ENCODE measurements around the gene KCNK3. TPM values are rescaled to one million over a fixed set of nuclear protein-coding genes. Genes with fewer than 3 reads are reported as not detected.

The KCNK3 gene
- polyA plus RNA-seq, 1 donor from 2014 or later: 12.9 TPM

DNA sequence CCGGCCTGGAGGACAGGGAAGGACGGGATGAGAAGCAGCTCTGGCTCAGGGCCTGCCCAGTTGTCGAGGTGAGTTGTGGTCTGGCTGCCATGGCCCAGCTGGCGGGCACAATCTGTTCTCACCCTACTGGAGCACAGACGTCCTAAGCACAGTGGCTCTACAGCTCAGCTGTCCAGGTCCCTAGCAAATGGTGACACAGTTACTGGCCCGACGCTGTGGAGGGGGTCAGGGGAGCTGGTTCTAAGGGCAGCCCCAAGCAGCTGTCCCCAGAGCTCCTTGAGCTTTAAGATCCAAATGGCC is 32.9 kb downstream of the KCNK3 start:
- Histone ChIP-seq H3K79me2 (replicated peaks; ENCODE audit: insufficient read depth, low read length) (no peaks in the 10 kb centered on the region), H3F3A (ENCODE audit: insufficient read depth, low read length, poor library complexity, severe bottlenecking) (no peaks in the 10 kb centered on the region), H3K9me3 (ENCODE audit: low read length) (no peaks in the 10 kb centered on the region), H3K4me3 (ENCODE audit: low read length) (no peak overlapping the region), H4K20me1 (ENCODE audit: insufficient read depth) (no peaks in the 10 kb centered on the region), H3K9ac (ENCODE audit: low read length) (no peak overlapping the region), H3K27me3 (ENCODE audit: insufficient read depth, low read depth, low read length) (no peaks in the 10 kb centered on the region), H3K4me2 (ENCODE audit: low read length) (no peak overlapping the region), H3K27ac (ENCODE audit: low read length) (no peak overlapping the region), H3K36me3 (ENCODE audit: insufficient read depth, low read length) (no peaks in the 10 kb centered on the region), H2AFZ (ENCODE audit: low read depth, low read length) (no peak overlapping the region), H3K9me2 (ENCODE audit: insufficient read depth, low read length) (no peaks in the 10 kb centered on the region)
- TF ChIP-seq EZH2 (IDR thresholded peaks at IDR 0.05; ENCODE audit: borderline replicate concordance, insufficient read depth, low read length, poor library complexity, severe bottlenecking) (no peak), MXI1 (conservative IDR thresholded peaks at IDR 0.05; ENCODE audit: poor library complexity, severe bottlenecking) (no peak), SMC3 (conservative IDR thresholded peaks at IDR 0.05; ENCODE audit: poor library complexity) (no peak), RAD21 (conservative IDR thresholded peaks at IDR 0.05) (no peak), EP300 (conservative IDR thresholded peaks at IDR 0.05; ENCODE audit: poor library complexity, severe bottlenecking) (no peak), TAF1 (IDR thresholded peaks at IDR 0.05; ENCODE audit: low read depth) (no peak)
- TF ChIP-seq, protein P1, sequence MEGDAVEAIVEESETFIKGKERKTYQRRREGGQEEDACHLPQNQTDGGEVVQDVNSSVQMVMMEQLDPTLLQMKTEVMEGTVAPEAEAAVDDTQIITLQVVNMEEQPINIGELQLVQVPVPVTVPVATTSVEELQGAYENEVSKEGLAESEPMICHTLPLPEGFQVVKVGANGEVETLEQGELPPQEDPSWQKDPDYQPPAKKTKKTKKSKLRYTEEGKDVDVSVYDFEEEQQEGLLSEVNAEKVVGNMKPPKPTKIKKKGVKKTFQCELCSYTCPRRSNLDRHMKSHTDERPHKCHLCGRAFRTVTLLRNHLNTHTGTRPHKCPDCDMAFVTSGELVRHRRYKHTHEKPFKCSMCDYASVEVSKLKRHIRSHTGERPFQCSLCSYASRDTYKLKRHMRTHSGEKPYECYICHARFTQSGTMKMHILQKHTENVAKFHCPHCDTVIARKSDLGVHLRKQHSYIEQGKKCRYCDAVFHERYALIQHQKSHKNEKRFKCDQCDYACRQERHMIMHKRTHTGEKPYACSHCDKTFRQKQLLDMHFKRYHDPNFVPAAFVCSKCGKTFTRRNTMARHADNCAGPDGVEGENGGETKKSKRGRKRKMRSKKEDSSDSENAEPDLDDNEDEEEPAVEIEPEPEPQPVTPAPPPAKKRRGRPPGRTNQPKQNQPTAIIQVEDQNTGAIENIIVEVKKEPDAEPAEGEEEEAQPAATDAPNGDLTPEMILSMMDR (IDR thresholded peaks at IDR 0.05; ENCODE audit: poor library complexity, severe bottlenecking): no peak
- TF ChIP-seq, protein P2, sequence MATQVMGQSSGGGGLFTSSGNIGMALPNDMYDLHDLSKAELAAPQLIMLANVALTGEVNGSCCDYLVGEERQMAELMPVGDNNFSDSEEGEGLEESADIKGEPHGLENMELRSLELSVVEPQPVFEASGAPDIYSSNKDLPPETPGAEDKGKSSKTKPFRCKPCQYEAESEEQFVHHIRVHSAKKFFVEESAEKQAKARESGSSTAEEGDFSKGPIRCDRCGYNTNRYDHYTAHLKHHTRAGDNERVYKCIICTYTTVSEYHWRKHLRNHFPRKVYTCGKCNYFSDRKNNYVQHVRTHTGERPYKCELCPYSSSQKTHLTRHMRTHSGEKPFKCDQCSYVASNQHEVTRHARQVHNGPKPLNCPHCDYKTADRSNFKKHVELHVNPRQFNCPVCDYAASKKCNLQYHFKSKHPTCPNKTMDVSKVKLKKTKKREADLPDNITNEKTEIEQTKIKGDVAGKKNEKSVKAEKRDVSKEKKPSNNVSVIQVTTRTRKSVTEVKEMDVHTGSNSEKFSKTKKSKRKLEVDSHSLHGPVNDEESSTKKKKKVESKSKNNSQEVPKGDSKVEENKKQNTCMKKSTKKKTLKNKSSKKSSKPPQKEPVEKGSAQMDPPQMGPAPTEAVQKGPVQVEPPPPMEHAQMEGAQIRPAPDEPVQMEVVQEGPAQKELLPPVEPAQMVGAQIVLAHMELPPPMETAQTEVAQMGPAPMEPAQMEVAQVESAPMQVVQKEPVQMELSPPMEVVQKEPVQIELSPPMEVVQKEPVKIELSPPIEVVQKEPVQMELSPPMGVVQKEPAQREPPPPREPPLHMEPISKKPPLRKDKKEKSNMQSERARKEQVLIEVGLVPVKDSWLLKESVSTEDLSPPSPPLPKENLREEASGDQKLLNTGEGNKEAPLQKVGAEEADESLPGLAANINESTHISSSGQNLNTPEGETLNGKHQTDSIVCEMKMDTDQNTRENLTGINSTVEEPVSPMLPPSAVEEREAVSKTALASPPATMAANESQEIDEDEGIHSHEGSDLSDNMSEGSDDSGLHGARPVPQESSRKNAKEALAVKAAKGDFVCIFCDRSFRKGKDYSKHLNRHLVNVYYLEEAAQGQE (IDR thresholded peaks at IDR 0.05; ENCODE audit: borderline replicate concordance): no peak

DNA sequence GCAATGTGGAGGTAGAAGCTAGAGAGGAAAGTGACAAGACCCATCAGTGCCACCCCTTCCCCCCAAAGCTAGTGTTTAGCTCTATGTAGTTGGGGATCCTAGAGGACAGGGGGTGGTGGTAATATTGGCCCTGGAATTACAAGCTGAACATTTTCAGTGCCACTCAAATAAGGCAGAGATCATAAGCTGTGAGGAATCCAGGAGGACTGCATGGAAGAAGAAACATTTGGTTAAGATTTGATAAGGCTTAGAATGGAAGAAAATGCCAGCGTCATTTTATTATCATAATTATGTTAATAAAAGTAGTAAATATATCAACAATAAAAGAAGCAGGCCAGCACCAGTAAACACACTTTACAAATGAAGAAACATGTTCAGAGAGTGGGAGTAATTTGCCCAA is 33.7 kb downstream of the KCNK3 start:
- Histone ChIP-seq H3K27me3 (ENCODE audit: insufficient read depth, low read depth, low read length) (no peaks in the 10 kb centered on the region), H3K4me3 (ENCODE audit: low read length) (no peak overlapping the region), H3K27ac (ENCODE audit: low read length) (no peak overlapping the region), H4K20me1 (ENCODE audit: insufficient read depth) (no peaks in the 10 kb centered on the region), H3F3A (ENCODE audit: insufficient read depth, low read length, poor library complexity, severe bottlenecking) (no peaks in the 10 kb centered on the region), H3K79me2 (replicated peaks; ENCODE audit: insufficient read depth, low read length) (no peaks in the 10 kb centered on the region), H3K4me2 (ENCODE audit: low read length) (no peak overlapping the region), H3K9me3 (ENCODE audit: low read length) (no peaks in the 10 kb centered on the region), H3K9ac (ENCODE audit: low read length) (no peak overlapping the region), H3K9me2 (ENCODE audit: insufficient read depth, low read length) (no peaks in the 10 kb centered on the region), H3K36me3 (ENCODE audit: insufficient read depth, low read length) (no peaks in the 10 kb centered on the region), H2AFZ (ENCODE audit: low read depth, low read length) (no peak overlapping the region)
- TF ChIP-seq TAF1 (IDR thresholded peaks at IDR 0.05; ENCODE audit: low read depth) (no peak), RAD21 (conservative IDR thresholded peaks at IDR 0.05) (no peak), MXI1 (conservative IDR thresholded peaks at IDR 0.05; ENCODE audit: poor library complexity, severe bottlenecking) (no peak), EP300 (conservative IDR thresholded peaks at IDR 0.05; ENCODE audit: poor library complexity, severe bottlenecking) (no peak), EZH2 (IDR thresholded peaks at IDR 0.05; ENCODE audit: borderline replicate concordance, insufficient read depth, low read length, poor library complexity, severe bottlenecking) (no peak), SMC3 (conservative IDR thresholded peaks at IDR 0.05; ENCODE audit: poor library complexity) (no peak), POLR2AphosphoS5 (IDR thresholded peaks at IDR 0.05) (no peak)
- TF ChIP-seq, protein P1 (IDR thresholded peaks at IDR 0.05; ENCODE audit: poor library complexity, severe bottlenecking): no peak
